HepG2 (cell line): ENCODE results near the gene PLOD3. TPM values are rescaled to one million over a fixed set of nuclear protein-coding genes. Genes with fewer than 3 reads are reported as not detected.

Experiments used
- AFF4 ChIP-seq: sonication (generic); formaldehyde crosslinking; IDR thresholded peaks from 2 replicates; pipeline ENCODE4 v1.4.0; 2020; ENCODE audit warnings: missing genetic modification reagents
- BORCS8-MEF2B ChIP-seq: sonication (generic); formaldehyde crosslinking; IDR thresholded peaks from 2 replicates; pipeline ENCODE4 v1.8.0; 2022; ENCODE audit warnings: mild to moderate bottlenecking, missing genetic modification reagents
- CEBPG ChIP-seq: IDR thresholded peaks from 2 replicates; pipeline ENCODE4 v1.6.1; 2016
- EEA1 ChIP-seq: sonication (generic); formaldehyde crosslinking; IDR thresholded peaks from 2 replicates; pipeline ENCODE4 v1.5.1; 2020; ENCODE audit warnings: mild to moderate bottlenecking, missing genetic modification reagents, borderline replicate concordance
- ESRRA ChIP-seq: sonication (generic); formaldehyde crosslinking; IDR thresholded peaks from 2 replicates; pipeline ENCODE4 v1.5.1; 2020; ENCODE audit warnings: mild to moderate bottlenecking, low read depth, missing genetic modification reagents
- NFKB2 ChIP-seq: sonication (generic); formaldehyde crosslinking; IDR thresholded peaks from 2 replicates; pipeline ENCODE4 v1.4.0; 2020; ENCODE audit warnings: missing genetic modification reagents, borderline replicate concordance
- PTBP1 ChIP-seq: fragments of 200-400 bp; formaldehyde crosslinking; IDR thresholded peaks from 2 replicates; pipeline ENCODE4 v1.6.1; 2018; ENCODE audit warnings: low read length, low read depth; ENCODE audit not compliant: poor library complexity, severe bottlenecking
- SOX5 ChIP-seq: IDR thresholded peaks from 2 replicates; pipeline ENCODE4 v1.6.1; 2016; ENCODE audit warnings: borderline replicate concordance
- TCF7 ChIP-seq: sonication (generic); IDR thresholded peaks from 2 replicates; pipeline ENCODE4 v1.6.1; 2016; ENCODE audit warnings: antibody characterized with exemption, low read depth
- ZBTB4 ChIP-seq: sonication (generic); formaldehyde crosslinking; IDR thresholded peaks from 2 replicates; pipeline ENCODE4 v1.4.0; 2020; ENCODE audit warnings: missing genetic modification reagents, mild to moderate bottlenecking, borderline replicate concordance
- ZFY ChIP-seq: sonication (generic); formaldehyde crosslinking; IDR thresholded peaks from 2 replicates; pipeline ENCODE4 v1.4.0; 2020; ENCODE audit warnings: missing genetic modification reagents
- ZNF276 ChIP-seq: sonication (generic); formaldehyde crosslinking; IDR thresholded peaks from 2 replicates; pipeline ENCODE4 v1.4.0; 2020; ENCODE audit warnings: mild to moderate bottlenecking, low read depth, missing genetic modification reagents
- ZNF34 ChIP-seq: sonication (generic); formaldehyde crosslinking; IDR thresholded peaks from 2 replicates; pipeline ENCODE4 v1.4.0; 2020; ENCODE audit warnings: mild to moderate bottlenecking, missing genetic modification reagents, borderline replicate concordance
- ZNF343 ChIP-seq: sonication (generic); formaldehyde crosslinking; IDR thresholded peaks from 2 replicates; pipeline ENCODE4 v1.4.0; 2020; ENCODE audit warnings: mild to moderate bottlenecking, missing genetic modification reagents
- ZNF431 ChIP-seq: sonication (generic); formaldehyde crosslinking; IDR thresholded peaks from 2 replicates; pipeline ENCODE4 v1.9.0; 2022; ENCODE audit warnings: missing genetic modification reagents, low read depth, mild to moderate bottlenecking, borderline replicate concordance
- ZNF460 ChIP-seq: sonication (generic); formaldehyde crosslinking; IDR thresholded peaks from 2 replicates; pipeline ENCODE4 v1.5.1; 2020; ENCODE audit warnings: missing genetic modification reagents, mild to moderate bottlenecking, borderline replicate concordance
- ZNF713 ChIP-seq: sonication (generic); formaldehyde crosslinking; IDR thresholded peaks from 2 replicates; pipeline ENCODE4 v1.4.0; 2020; ENCODE audit warnings: mild to moderate bottlenecking, missing genetic modification reagents
- ZNF780A ChIP-seq: sonication (generic); formaldehyde crosslinking; IDR thresholded peaks from 2 replicates; pipeline ENCODE4 v1.8.0; 2022; ENCODE audit warnings: mild to moderate bottlenecking, missing genetic modification reagents, moderate library complexity
- polyA plus RNA-seq, 8 experiments: library from polyadenylated mRNA; depleted of rRNA in 3 of 8; stranded (reverse) in 7 of 8; unstranded in 1 of 8; fragments of >200 nt; fragmentation: Illumina TruSeq in 4 of 8; extraction: Trizol in 4 of 8; gene quantifications; 2 replicates each; pipeline versions ENCODE4 v1.2.1 to v1.2.3, GENCODE V29; 2011 to 2016; ENCODE audit warnings: low read depth in 4 of 8, missing spikeins in 1 of 8, mixed read lengths in 1 of 8; ENCODE audit not compliant: insufficient read depth in 1 of 8
- total RNA-seq, 5 experiments: library from RNA; depleted of rRNA; stranded (reverse); fragments of >200 nt; fragmentation: Illumina TruSeq; extraction: Trizol; gene quantifications; 2 replicates each; pipeline ENCODE4 v1.2.3, GENCODE V29; 2016; ENCODE audit warnings: low read depth in 1 of 5
- TF ChIP-seq, protein P1 (sequence below): fragments of 450-650 bp; IDR thresholded peaks from 2 replicates; pipeline ENCODE4 v1.6.1; 2016

The PLOD3 gene
- total and polyA plus RNA-seq, 2 of the 13 experiments (the other 11 are each of a cell fraction or from before 2014, with no cell fraction given), result 65.8 to 67.4 TPM

GRCh38 chr7:101220295-101220694, 2.9 kb upstream of the PLOD3 start (continued):
- TF ChIP-seq ZNF34 (CRISPR knock-in tag) (no peak), SOX5 (CRISPR knock-in tag) (0 out of 2 replicates have a peak, but pooled peaks have one; percentile 11), ZNF713 (CRISPR knock-in tag) (no peak), TCF7 (no peak), CEBPG (CRISPR knock-in tag) (peak; percentile 71), BORCS8-MEF2B (CRISPR knock-in tag) (no peak), ZBTB4 (CRISPR knock-in tag) (0 out of 2 replicates have a peak, but pooled peaks have one; percentile 60), ZNF276 (CRISPR knock-in tag) (no peak), PTBP1 (no peak), ZNF431 (CRISPR knock-in tag) (no peak), NFKB2 (no peak), AFF4 (no peak), ZFY (CRISPR knock-in tag) (no peak), ZNF343 (no peak), ZNF460 (CRISPR knock-in tag) (no peak), EEA1 (no peak), ESRRA (CRISPR knock-in tag) (peak; percentile 81; the same call in 1 of the 2 replicates), ZNF780A (no peak)
- TF ChIP-seq, protein P1, sequence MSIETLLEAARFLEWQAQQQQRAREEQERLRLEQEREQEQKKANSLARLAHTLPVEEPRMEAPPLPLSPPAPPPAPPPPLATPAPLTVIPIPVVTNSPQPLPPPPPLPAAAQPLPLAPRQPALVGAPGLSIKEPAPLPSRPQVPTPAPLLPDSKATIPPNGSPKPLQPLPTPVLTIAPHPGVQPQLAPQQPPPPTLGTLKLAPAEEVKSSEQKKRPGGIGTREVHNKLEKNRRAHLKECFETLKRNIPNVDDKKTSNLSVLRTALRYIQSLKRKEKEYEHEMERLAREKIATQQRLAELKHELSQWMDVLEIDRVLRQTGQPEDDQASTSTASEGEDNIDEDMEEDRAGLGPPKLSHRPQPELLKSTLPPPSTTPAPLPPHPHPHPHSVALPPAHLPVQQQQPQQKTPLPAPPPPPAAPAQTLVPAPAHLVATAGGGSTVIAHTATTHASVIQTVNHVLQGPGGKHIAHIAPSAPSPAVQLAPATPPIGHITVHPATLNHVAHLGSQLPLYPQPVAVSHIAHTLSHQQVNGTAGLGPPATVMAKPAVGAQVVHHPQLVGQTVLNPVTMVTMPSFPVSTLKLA, result peak; percentile 12; the same call in 1 of the 2 replicates
